Skeletal muscle cell (primary cell): ENCODE results near the gene DDX10.

ENCODE experiments used
- DNase-seq: peaks from one replicate; pipeline ENCODE4 v3.0.0-alpha.2; 2010; ENCODE audit warnings: low read depth
- H3K4me3 ChIP-seq: 2 replicates; pipeline ENCODE4 v1.5.1; 2011; ENCODE audit warnings: low read depth, mild to moderate bottlenecking, control low read depth, low read length, moderate library complexity

Gene DDX10

GRCh38 chr11:108853864-108854263 lies 189.0 kb downstream of the DDX10 start:
- DNase-seq: no peak

GRCh38 chr11:108854346-108854745 lies 189.5 kb downstream of the DDX10 start:
- H3K4me3 ChIP-seq: no peak overlapping the region
- DNase-seq: no peak

More at GRCh38 chr11:108853864-108854263, 189.0 kb downstream of the DDX10 start:
- H3K4me3 ChIP-seq: no peak overlapping the region

- no peak overlapping the region for H3K4me3 ChIP-seq
- DNase-seq: no peak
These were observed 192.5 kb downstream of the DDX10 start for GRCh38 chr11:108857382-108857781.

DNA sequence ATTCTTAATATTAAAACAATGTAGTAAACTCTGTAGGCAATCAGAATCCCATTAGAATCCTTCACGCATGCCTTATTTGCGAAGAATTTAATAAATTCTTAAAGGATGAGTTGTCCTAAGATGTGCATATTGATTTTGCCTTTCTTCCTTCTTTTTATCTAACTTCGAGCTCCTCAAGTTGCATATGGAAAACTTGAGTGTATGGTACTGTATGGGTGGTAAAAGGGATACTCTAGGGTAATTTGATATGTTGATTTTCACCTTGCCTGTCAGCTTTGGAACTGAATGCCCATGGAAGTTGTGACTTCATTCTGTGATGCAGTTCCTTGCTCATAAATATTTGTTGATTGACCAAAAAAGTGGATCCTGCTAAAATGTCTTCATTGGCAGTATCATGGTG lies 193.8 kb downstream of the DDX10 start:
- no peak for DNase-seq
- H3K4me3 ChIP-seq: no peak overlapping the region

- no peak for DNase-seq
These were observed 194.6 kb downstream of the DDX10 start for GRCh38 chr11:108859510-108859909.

GRCh38 chr11:108863528-108863927 lies 198.7 kb downstream of the DDX10 start:
- no peak overlapping the region for H3K4me3 ChIP-seq
- no peak for DNase-seq

More at GRCh38 chr11:108859510-108859909, 194.6 kb downstream of the DDX10 start:
- H3K4me3 ChIP-seq: no peak overlapping the region

DNA sequence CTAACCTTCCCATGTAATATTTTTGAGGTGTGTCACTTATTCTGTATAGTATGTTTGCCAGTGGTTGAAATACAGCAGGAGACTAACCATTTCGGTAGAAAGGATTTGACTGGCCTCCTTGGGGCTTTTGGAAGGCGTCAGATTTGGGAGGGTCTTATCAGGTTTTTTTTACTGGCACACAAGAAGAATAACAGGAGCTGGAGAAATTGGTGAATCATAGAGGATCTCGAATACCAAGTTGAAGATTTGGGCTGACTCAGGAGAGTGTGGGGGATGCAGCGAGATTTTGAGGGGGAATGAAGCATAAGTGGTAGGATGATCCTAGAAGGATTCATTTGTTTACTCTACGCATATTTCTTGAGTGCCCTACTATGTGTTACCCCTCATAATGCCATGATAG lies 200.5 kb downstream of the DDX10 start:
- no peak for DNase-seq
- H3K4me3 ChIP-seq: no peak overlapping the region

DNA sequence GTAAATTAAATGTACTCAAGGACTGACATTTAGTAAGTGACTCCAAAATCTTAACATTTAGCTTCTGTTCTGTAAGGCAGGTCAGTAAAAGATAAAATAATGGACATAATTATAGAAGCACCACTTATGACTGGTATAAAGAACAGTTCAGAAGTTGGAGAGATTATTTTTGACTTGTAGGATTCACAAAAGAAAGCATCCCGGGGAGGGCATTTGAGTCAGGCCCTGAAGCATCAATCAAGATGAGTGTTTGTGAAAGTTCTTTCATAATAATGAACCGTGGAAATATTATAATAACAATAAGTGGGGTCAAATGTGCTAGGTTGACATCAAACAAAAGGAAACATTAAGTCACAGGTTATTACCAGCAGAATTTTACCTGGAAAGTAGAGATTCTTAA lies 201.9 kb downstream of the DDX10 start:
- DNase-seq: no peak
- H3K4me3 ChIP-seq: no peak overlapping the region

DNA sequence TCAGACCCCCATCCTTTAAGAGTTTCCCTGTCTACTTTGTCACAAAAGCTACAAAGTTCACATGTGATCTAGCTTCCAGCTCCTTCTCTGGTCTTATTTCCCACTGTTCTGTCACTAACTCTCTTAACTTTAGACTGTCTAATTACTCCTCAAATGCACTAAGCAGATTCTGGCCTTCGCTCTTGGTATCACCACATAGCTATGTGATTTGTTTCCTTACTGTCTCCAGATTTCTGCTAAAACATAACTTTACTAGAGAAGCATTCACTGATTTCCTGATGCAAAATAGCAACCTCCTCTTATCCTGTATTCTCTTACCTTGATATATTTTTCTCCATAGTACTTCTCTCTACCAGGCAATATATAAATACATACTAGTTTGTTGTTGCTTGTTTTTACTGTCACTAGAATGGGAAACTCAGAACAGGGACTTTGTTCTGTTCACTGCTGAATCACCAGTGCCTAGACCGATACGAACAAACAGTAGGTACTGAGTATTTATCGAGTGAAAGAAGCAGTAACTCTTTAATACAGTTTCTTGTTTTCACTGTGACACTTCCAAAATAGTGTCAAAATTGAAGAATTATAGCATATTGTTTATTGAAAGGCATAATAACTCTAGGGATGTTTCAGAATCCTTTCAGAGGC lies 205.6 kb downstream of the DDX10 start:
- no peak overlapping the region for H3K4me3 ChIP-seq
- DNase-seq: no peak

GRCh38 chr11:108871152-108871551 lies 206.3 kb downstream of the DDX10 start:
- H3K4me3 ChIP-seq: no peak overlapping the region
- no peak for DNase-seq

DNA sequence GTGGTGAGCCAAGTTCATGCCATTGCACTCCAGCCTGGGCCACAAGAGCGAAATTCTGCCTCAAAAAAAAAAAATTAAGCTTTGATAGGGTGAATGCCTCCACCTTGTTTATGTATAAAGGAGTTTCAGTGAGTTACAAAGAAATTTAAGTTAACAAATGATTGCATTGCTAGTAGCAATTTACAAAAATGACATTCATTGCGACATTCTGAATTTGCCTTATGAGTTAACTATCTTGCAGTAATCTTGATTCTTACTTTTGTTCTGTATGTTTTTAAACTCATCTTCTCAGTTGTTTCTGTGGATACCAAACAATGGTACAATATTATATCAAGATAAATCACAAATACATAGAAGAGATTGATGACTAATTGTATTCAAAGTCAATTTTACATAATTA lies 207.0 kb downstream of the DDX10 start:
- no peak for DNase-seq
- no peak overlapping the region for H3K4me3 ChIP-seq

DNA sequence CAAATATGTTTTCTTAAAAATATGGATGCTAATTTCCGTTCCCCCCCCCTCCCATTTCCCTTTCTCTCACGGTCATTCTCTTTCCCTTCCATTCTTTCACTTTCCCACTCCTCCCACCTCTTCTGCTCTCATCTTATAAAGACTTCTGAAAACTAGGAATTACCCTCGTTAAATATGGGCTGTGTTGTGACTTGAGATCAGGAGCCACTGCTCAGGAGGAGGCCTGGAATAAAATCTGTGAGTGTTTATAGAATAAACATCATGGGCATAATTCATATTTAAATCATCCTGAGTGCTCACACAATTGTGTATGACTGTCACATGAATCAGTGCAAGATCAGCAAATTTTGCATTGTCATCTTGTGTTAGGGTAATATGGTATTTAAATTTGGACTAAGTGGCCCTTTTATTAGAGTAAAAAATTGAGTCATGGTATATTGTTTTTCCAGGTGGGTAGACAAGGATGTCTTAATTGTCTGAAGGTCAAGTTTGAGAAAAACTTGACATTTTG lies 208.0 kb downstream of the DDX10 start:
- H3K4me3 ChIP-seq: no peak overlapping the region
- no peak for DNase-seq

DNA sequence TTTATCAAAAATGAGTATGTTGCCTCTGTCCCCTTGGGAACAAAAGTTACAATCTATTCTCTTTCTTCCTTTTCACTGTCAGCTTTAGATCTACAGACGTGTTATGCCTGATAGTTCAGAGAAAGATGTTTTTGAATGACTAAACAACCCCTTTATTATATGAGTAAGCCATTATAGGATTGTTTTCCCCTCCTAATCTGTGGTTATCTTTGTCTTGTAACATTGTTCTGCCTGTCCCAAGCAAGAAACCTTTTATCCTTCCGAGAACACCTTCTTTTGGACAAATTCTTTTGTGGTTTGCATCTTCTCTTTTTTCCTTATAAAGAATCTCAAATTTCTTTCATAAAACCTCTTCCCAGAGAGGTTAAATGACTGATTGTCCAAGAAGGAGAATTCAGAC lies 208.4 kb downstream of the DDX10 start:
- no peak overlapping the region for H3K4me3 ChIP-seq
- DNase-seq: no peak

- no peak for DNase-seq
These were observed 209.1 kb downstream of the DDX10 start for GRCh38 chr11:108873941-108874340.

DNA sequence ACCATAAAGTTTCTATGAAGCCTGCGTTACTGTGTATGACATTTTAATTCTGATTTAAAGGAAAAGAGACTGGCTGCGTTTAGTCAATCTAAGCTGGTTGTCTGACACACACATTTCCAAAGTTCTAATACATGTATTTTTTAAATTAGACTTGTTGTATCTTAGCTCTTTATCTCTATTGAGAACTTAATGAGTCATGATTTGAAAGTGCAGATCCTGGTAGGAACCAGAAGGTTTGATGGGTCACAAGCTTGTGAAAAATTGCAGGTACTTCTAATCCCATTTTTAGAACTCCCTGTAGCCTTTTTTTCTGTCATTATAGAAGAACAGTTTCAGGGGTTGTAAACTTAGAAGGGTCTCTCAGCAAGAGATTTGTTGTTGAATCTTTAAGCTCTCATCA lies 210.3 kb downstream of the DDX10 start:
- no peak for DNase-seq
- H3K4me3 ChIP-seq: no peak overlapping the region

More at GRCh38 chr11:108873941-108874340, 209.1 kb downstream of the DDX10 start:
- H3K4me3 ChIP-seq: no peak overlapping the region

GRCh38 chr11:108877178-108877577 lies 212.3 kb downstream of the DDX10 start:
- no peak overlapping the region for H3K4me3 ChIP-seq
- DNase-seq: no peak

DNA sequence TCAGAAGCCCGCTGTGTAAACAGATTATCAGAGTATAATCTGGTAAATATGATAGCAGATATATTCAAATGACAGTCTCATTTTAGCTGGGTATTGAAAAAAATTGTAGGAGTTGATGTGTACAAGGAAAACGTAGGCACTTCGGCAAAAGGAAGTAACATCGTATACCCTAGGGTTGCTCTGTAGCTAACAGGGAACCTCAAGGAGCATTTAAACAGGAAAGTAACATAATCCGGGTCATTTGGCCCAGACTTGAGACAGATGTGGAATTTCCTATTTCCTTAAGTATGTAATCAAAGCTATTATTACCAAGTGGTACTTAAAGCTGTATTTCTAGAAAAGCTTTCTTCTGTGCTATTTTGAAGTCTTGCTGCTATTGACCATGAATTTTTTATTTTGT lies 215.6 kb downstream of the DDX10 start:
- DNase-seq: no peak
- no peak overlapping the region for H3K4me3 ChIP-seq

- no peak for DNase-seq
- H3K4me3 ChIP-seq: no peak overlapping the region
These were observed 216.3 kb downstream of the DDX10 start for GRCh38 chr11:108881131-108881530.

DNA sequence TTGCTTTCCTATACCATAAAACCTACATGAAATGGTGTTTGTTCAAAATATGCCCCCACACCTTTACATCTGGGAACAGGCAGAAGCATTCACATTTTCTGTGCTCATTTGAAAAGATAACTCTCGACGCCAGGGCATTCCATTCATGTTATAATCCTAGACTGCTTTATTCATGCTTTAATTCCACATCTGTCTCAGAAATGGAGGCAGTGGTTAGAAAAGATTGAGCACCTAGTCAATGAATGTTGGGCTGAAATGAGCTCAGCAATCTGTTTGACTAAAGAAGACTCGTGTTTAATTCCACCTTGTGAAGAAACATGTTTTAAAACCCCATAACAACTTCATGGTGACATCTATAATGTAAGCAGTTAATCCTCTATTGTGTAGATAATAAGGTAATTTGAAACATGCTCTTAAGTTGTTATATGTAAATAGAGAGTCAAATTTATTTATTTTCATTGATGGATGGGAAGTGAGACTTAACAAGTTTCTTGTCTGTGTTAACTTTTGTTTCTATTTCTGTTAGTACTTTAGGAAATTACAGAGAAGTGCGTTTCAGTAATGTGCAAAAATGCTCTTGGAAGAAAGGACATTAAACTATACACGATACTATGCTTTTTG lies 217.5 kb downstream of the DDX10 start:
- no peak for DNase-seq
- no peak overlapping the region for H3K4me3 ChIP-seq

- DNase-seq: no peak
- no peak overlapping the region for H3K4me3 ChIP-seq
These were observed 221.3 kb downstream of the DDX10 start for GRCh38 chr11:108886005-108886659.

DNA sequence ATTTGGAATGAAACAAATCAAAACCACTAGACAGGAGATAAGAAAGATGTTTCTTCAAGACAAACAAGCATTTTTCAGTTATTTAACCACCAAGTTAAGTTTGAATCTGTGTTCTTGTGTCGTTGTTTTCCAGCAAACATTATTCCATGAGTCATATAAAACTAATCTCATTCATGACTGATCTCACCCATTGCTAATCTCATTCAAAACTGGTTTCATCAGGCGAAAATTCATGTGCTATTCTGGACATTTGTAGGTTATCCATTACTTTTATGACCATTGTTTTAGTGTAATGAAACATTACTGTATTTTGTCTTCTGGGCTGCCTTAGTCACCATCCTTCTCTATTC lies 221.8 kb downstream of the DDX10 start:
- DNase-seq: no peak
- H3K4me3 ChIP-seq: no peak overlapping the region
